HCT116 (cell line): ENCODE results near the gene RALGPS1. TPM values are rescaled to one million over a fixed set of nuclear protein-coding genes. Genes with fewer than 3 reads are reported as not detected.

Experiments used
- ATAC-seq: fragments of 200-7000 bp; cut with Tn5 transposase; 2 replicates; pipeline ENCODE4 v1.9.1; 2020; ENCODE audit warnings: mild to moderate bottlenecking, moderate library complexity
- BruUV-seq: library from RNA; stranded (reverse); fragments of 400-500 nt; replicated peaks from 2 replicates; lab custom pipeline; 2021; lab: Mats Ljungman, UMichigan
- CTCF ChIA-PET: fragments of 300-600 bp; sonication (Branson Sonifier 250); formaldehyde crosslinking; loops from one replicate; lab custom pipeline; 2021; ENCODE audit warnings: antibody characterized with exemption; lab: Charles Lee
- POLR2A ChIA-PET: fragments of 300-600, 350-600 bp; sonication (Branson Sonifier 250); formaldehyde crosslinking; loops from one replicate; lab custom pipeline; 2021; ENCODE audit warnings: antibody characterized with exemption; lab: Charles Lee
- RAD21 ChIA-PET, 2 experiments: fragments of 300-600 bp; sonication (Branson Sonifier 250); formaldehyde crosslinking; loops; one replicate each; lab custom pipeline; 2023; ENCODE audit warnings: low total read pairs in 2 of 2; ENCODE audit not compliant: uncharacterized antibody in 2 of 2, unreplicated experiment in 2 of 2, low non-redundant PET in 1 of 2; lab: Charles Lee
- DNase-seq: peaks from one replicate; pipeline ENCODE4 v3.0.0-alpha.2; 2010; ENCODE audit warnings: low read depth, low spot score
- H2AFZ ChIP-seq: fragments of 200-600 bp; shearing (Covaris generic), sonication (generic); 2 replicates; pipeline ENCODE4 v1.6.1; 2017; ENCODE audit warnings: low read depth, mixed run types, mixed read lengths, antibody characterized with exemption, low read length; ENCODE audit not compliant: poor library complexity, severe bottlenecking
- H3K27ac ChIP-seq: 2 replicates; pipeline ENCODE4 v1.5.1; 2012; ENCODE audit warnings: low read depth, low read length
- H3K27me3 ChIP-seq: fragments of 200-600 bp; sonication (generic); 2 replicates; pipeline ENCODE4 v1.6.1; 2016; ENCODE audit warnings: mixed run types, low read length, mixed read lengths; ENCODE audit not compliant: insufficient read depth
- H3K36me3 ChIP-seq, 2 experiments: fragments of 200-500 bp in 1 of 2; fragments of 200-600 bp in 1 of 2; sonication (Bioruptor generic) in 1 of 2; sonication (generic) in 1 of 2; 2 replicates each; pipeline versions ENCODE4 v1.5.1 to v1.6.1; 2014 to 2016; ENCODE audit warnings: low read length in 2 of 2, inconsistent platforms in 1 of 2, mixed read lengths in 1 of 2, mixed run types in 1 of 2; ENCODE audit not compliant: insufficient read depth in 2 of 2, control insufficient read depth in 1 of 2
- H3K4me1 ChIP-seq, 2 experiments: fragments of 200-600 bp in 1 of 2; sonication (generic) in 1 of 2; 2 replicates each; pipeline versions ENCODE4 v1.5.1 to v1.6.1; 2012 to 2017; ENCODE audit warnings: low read length in 2 of 2, inconsistent platforms in 1 of 2, mild to moderate bottlenecking in 1 of 2, mixed read lengths in 1 of 2, mixed run types in 1 of 2, moderate library complexity in 1 of 2; ENCODE audit not compliant: insufficient read depth in 2 of 2, control insufficient read depth in 1 of 2
- H3K4me2 ChIP-seq: fragments of 200-600 bp; sonication (generic); 2 replicates; pipeline ENCODE4 v1.6.1; 2017; ENCODE audit warnings: mixed run types, low read length, mixed read lengths
- H3K4me3 ChIP-seq, 2 experiments: fragments of 200-600 bp in 1 of 2; sonication (generic) in 1 of 2; replicated peaks in 1 of 2; 2 replicates each; pipeline ENCODE4 v1.5.1; 2011 to 2016; ENCODE audit warnings: low read length in 2 of 2, control low read depth in 1 of 2, low read depth in 1 of 2, mild to moderate bottlenecking in 1 of 2, mixed read lengths in 1 of 2, mixed run types in 1 of 2
- H3K79me2 ChIP-seq: fragments of 200-600 bp; sonication (generic); 2 replicates; pipeline ENCODE4 v1.6.1; 2017; ENCODE audit warnings: mild to moderate bottlenecking, mixed run types, low read length, moderate library complexity, mixed read lengths; ENCODE audit not compliant: insufficient read depth
- H3K9ac ChIP-seq: fragments of 200-600 bp; sonication (generic); 2 replicates; pipeline ENCODE4 v1.6.1; 2016; ENCODE audit warnings: low read length, mixed read lengths
- H3K9me2 ChIP-seq: fragments of 200-600 bp; sonication (generic), shearing (Covaris generic); 2 replicates; pipeline ENCODE4 v1.6.1; 2017; ENCODE audit warnings: mixed run types, mild to moderate bottlenecking, moderate library complexity; ENCODE audit not compliant: insufficient read depth
- H3K9me3 ChIP-seq, 2 experiments: fragments of 200-500 bp in 1 of 2; fragments of 200-600 bp in 1 of 2; sonication (Bioruptor generic) in 1 of 2; sonication (generic) in 1 of 2; 2 replicates each; pipeline ENCODE4 v1.6.1; 2014 to 2017; ENCODE audit warnings: low read length in 2 of 2, mixed read lengths in 2 of 2, inconsistent platforms in 1 of 2, low read depth in 1 of 2, mild to moderate bottlenecking in 1 of 2, mixed run types in 1 of 2, moderate library complexity in 1 of 2; ENCODE audit not compliant: control insufficient read depth in 1 of 2, insufficient read depth in 1 of 2
- H4K20me1 ChIP-seq: fragments of 200-600 bp; sonication (generic), shearing (Covaris generic); 2 replicates; pipeline ENCODE4 v1.6.1; 2017; ENCODE audit warnings: mixed run types, mild to moderate bottlenecking, moderate library complexity; ENCODE audit not compliant: insufficient read depth
- CBX3 ChIP-seq: IDR thresholded peaks from 2 replicates; pipeline ENCODE4 v1.6.1; 2012; ENCODE audit warnings: low read depth
- CEBPB ChIP-seq: IDR thresholded peaks from 2 replicates; pipeline ENCODE4 v1.6.1; 2012; ENCODE audit warnings: low read depth
- EGR1 ChIP-seq: IDR thresholded peaks from 2 replicates; pipeline ENCODE4 v1.6.1; 2012; ENCODE audit warnings: low read depth
- ELF1 ChIP-seq: IDR thresholded peaks from 2 replicates; pipeline ENCODE4 v1.6.1; 2012; ENCODE audit warnings: low read depth, borderline replicate concordance
- EZH2 ChIP-seq: fragments of 200-600 bp; sonication (generic); IDR thresholded peaks from 2 replicates; pipeline ENCODE4 v1.6.1; 2017; ENCODE audit warnings: antibody characterized with exemption, mixed run types
- POLR2A ChIP-seq: IDR thresholded peaks from 2 replicates; pipeline ENCODE4 v1.7.0; 2011; ENCODE audit warnings: borderline replicate concordance; ENCODE audit not compliant: insufficient read depth, insufficient read length; ENCODE audit errors: extremely low read depth
- POLR2AphosphoS5 ChIP-seq: IDR thresholded peaks from 2 replicates; pipeline ENCODE4 v1.6.1; 2011; ENCODE audit warnings: mild to moderate bottlenecking, low read depth, low read length, moderate library complexity
- RAD21 ChIP-seq: IDR thresholded peaks from 2 replicates; pipeline ENCODE4 v1.6.1; 2012; ENCODE audit warnings: low read depth, mild to moderate bottlenecking
- SIN3A ChIP-seq: IDR thresholded peaks from 2 replicates; pipeline ENCODE4 v1.6.1; 2012; ENCODE audit warnings: low read depth
- SP1 ChIP-seq: IDR thresholded peaks from 2 replicates; pipeline ENCODE4 v1.6.1; 2012; ENCODE audit warnings: low read depth
- SRF ChIP-seq: IDR thresholded peaks from 2 replicates; pipeline ENCODE4 v1.6.1; 2012; ENCODE audit warnings: low read depth
- ZFX ChIP-seq: fragments of 450-650 bp; IDR thresholded peaks from 2 replicates; pipeline ENCODE4 v1.6.1; 2017
- ZNF274 ChIP-seq: fragments of 200-500 bp; sonication (Bioruptor generic); IDR thresholded peaks from 2 replicates; pipeline ENCODE4 v1.6.1; 2014; ENCODE audit warnings: mild to moderate bottlenecking, low read depth, low read length, inconsistent platforms
- intact Hi-C: fragments of 100-400 bp; cut with micrococcal nuclease; formaldehyde crosslinking; loops from 2 replicates; pipeline ENCODE4 v1.10.0; 2022
- total RNA-seq: library from RNA; stranded (reverse); gene quantifications from one replicate; pipeline ENCODE4 v1.2.1, GENCODE V29; 2021; ENCODE audit not compliant: unreplicated experiment
- TF ChIP-seq, protein P1 (sequence below): IDR thresholded peaks from 2 replicates; pipeline ENCODE4 v1.6.1; 2012
- TF ChIP-seq, protein P2 (sequence below): IDR thresholded peaks from 2 replicates; pipeline ENCODE4 v1.6.1; 2011; ENCODE audit warnings: mild to moderate bottlenecking, low read length, moderate library complexity; ENCODE audit not compliant: insufficient replicate concordance; ENCODE audit errors: extremely low read depth
- TF ChIP-seq, protein P3 (sequence below): IDR thresholded peaks from 2 replicates; pipeline ENCODE4 v1.6.1; 2012; ENCODE audit warnings: low read depth

The RALGPS1 gene
- total RNA-seq, 1 experiment from 2014 or later, result 7.6 TPM

DNA sequence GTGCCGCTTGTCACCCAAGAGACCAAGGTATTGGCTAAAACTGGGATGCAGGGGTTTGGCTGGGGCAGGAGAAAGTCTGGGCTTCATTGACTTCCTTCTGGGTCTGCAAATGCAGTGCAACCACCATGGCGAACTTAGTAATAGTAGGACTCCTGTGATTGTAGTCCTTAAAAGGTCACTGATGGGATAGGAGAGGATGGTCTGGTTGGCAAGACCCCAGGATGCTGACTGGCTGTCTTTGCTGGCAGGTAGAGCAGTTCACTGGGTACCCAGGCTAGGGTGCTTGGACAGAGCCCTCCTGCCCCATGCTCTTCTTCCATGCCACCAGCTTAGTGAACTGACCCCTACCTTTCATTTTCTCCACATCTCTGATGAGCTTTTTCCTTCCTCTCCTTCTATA, 170.6 kb downstream of the RALGPS1 start:
- CTCF ChIA-PET, result no interaction called here
- ATAC-seq (no peak), DNase-seq (no peak)
- Histone ChIP-seq H3K9me2 (no peaks in the 10 kb centered on the region), H3K36me3 (no peaks in the 10 kb centered on the region), H3K4me1 (no peaks in the 10 kb centered on the region), H3K27ac (no peak overlapping the region), H2AFZ (no peak overlapping the region), H3K27me3 (no peaks in the 10 kb centered on the region), H3K79me2 (no peaks in the 10 kb centered on the region), H3K4me3 (no peak overlapping the region), H4K20me1 (no peaks in the 10 kb centered on the region), H3K9ac (no peak overlapping the region), H3K9me3 (no peaks in the 10 kb centered on the region), H3K4me2 (no peak overlapping the region)
- TF ChIP-seq CEBPB (no peak), POLR2A (no peak), RAD21 (no peak), EGR1 (no peak), CBX3 (no peak), ZFX (no peak), SRF (no peak), SIN3A (no peak), ZNF274 (no peak), EZH2 (no peak), SP1 (no peak), POLR2AphosphoS5 (no peak), ELF1 (no peak)
- TF ChIP-seq, protein P1, sequence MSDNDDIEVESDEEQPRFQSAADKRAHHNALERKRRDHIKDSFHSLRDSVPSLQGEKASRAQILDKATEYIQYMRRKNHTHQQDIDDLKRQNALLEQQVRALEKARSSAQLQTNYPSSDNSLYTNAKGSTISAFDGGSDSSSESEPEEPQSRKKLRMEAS, result no peak
- TF ChIP-seq, protein P2, sequence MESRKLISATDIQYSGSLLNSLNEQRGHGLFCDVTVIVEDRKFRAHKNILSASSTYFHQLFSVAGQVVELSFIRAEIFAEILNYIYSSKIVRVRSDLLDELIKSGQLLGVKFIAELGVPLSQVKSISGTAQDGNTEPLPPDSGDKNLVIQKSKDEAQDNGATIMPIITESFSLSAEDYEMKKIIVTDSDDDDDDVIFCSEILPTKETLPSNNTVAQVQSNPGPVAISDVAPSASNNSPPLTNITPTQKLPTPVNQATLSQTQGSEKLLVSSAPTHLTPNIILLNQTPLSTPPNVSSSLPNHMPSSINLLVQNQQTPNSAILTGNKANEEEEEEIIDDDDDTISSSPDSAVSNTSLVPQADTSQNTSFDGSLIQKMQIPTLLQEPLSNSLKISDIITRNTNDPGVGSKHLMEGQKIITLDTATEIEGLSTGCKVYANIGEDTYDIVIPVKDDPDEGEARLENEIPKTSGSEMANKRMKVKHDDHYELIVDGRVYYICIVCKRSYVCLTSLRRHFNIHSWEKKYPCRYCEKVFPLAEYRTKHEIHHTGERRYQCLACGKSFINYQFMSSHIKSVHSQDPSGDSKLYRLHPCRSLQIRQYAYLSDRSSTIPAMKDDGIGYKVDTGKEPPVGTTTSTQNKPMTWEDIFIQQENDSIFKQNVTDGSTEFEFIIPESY, result no peak
- TF ChIP-seq, protein P3, sequence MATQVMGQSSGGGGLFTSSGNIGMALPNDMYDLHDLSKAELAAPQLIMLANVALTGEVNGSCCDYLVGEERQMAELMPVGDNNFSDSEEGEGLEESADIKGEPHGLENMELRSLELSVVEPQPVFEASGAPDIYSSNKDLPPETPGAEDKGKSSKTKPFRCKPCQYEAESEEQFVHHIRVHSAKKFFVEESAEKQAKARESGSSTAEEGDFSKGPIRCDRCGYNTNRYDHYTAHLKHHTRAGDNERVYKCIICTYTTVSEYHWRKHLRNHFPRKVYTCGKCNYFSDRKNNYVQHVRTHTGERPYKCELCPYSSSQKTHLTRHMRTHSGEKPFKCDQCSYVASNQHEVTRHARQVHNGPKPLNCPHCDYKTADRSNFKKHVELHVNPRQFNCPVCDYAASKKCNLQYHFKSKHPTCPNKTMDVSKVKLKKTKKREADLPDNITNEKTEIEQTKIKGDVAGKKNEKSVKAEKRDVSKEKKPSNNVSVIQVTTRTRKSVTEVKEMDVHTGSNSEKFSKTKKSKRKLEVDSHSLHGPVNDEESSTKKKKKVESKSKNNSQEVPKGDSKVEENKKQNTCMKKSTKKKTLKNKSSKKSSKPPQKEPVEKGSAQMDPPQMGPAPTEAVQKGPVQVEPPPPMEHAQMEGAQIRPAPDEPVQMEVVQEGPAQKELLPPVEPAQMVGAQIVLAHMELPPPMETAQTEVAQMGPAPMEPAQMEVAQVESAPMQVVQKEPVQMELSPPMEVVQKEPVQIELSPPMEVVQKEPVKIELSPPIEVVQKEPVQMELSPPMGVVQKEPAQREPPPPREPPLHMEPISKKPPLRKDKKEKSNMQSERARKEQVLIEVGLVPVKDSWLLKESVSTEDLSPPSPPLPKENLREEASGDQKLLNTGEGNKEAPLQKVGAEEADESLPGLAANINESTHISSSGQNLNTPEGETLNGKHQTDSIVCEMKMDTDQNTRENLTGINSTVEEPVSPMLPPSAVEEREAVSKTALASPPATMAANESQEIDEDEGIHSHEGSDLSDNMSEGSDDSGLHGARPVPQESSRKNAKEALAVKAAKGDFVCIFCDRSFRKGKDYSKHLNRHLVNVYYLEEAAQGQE, result no peak
- intact Hi-C loops, result no loop called here
- RAD21 ChIA-PET, result no interaction called here
- POLR2A ChIA-PET, result no interaction called here
- no TSS peak for BruUV-seq
